Stimulated activated naive CD4-positive, alpha-beta T cell treated with Interleukin-2 at 50 U/mL for 16 hours (primary cell): ENCODE results near the gene RIPK4.

Experiments used
- DNase-seq: peaks from one replicate; lab custom pipeline; 2025; lab: John Stamatoyannopoulos, UW

Gene RIPK4

GRCh38 chr21:41691205-41692184, 75.4 kb downstream of the RIPK4 start:
- no peak for DNase-seq
